PC-3 (cell line): ENCODE results near the gene MYLK. TPM values are rescaled to one million over a fixed set of nuclear protein-coding genes. Genes with fewer than 3 reads are reported as not detected.
"Not testable (repeated sequence)": the region's sequence is repeated elsewhere in the genome, so short reads cannot be mapped to it uniquely, and the experiment has no call there.

Experiments
- ATAC-seq: fragments of 200-7000 bp; cut with Tn5 transposase; 2 replicates; pipeline ENCODE4 v1.9.1; 2020; ENCODE audit warnings: mild to moderate bottlenecking, moderate library complexity
- BruUV-seq: library from RNA; stranded (reverse); fragments of 400-500 nt; replicated peaks from 2 replicates; lab custom pipeline; 2021; lab: Mats Ljungman, UMichigan
- CTCF ChIA-PET: fragments of 300-600 bp; sonication (Branson Sonifier 250); formaldehyde crosslinking; loops from one replicate; lab custom pipeline; 2022; ENCODE audit warnings: antibody characterized with exemption; lab: Charles Lee
- POLR2A ChIA-PET: fragments of 300-600 bp; sonication (Branson Sonifier 250); formaldehyde crosslinking; loops from one replicate; lab custom pipeline; 2022; ENCODE audit warnings: antibody characterized with exemption; ENCODE audit not compliant: unreplicated experiment; lab: Charles Lee
- DNase-seq: peaks from one replicate; pipeline ENCODE4 v3.0.0-alpha.2; 2015
- H2AFZ ChIP-seq: fragments of 300-600 bp; sonication (generic); 2 replicates; pipeline ENCODE4 v1.6.0; 2016; ENCODE audit warnings: antibody characterized with exemption, low read length
- H3F3A ChIP-seq: fragments of 300-600 bp; sonication (generic); one replicate; pipeline ENCODE4 v1.6.0; 2017; ENCODE audit warnings: antibody characterized with exemption, low read length, control low read depth, mild to moderate bottlenecking; ENCODE audit not compliant: unreplicated experiment
- H3K27ac ChIP-seq: fragments of 300-600 bp; sonication (generic); 2 replicates; pipeline ENCODE4 v1.5.1; 2016; ENCODE audit warnings: mild to moderate bottlenecking, low read length
- H3K27me3 ChIP-seq: fragments of 300-600 bp; sonication (generic); 2 replicates; pipeline ENCODE4 v1.6.1; 2016; ENCODE audit warnings: low read length, mixed read lengths
- H3K36me3 ChIP-seq: fragments of 300-600 bp; sonication (generic); 2 replicates; pipeline ENCODE4 v1.6.1; 2016; ENCODE audit warnings: low read depth, mixed run types, low read length, mixed read lengths
- H3K4me1 ChIP-seq: fragments of 300-600 bp; sonication (generic); 2 replicates; pipeline ENCODE4 v1.5.1; 2016; ENCODE audit warnings: low read length; ENCODE audit not compliant: insufficient read depth
- H3K4me2 ChIP-seq: fragments of 300-600 bp; sonication (generic); 2 replicates; pipeline ENCODE4 v1.6.0; 2016; ENCODE audit warnings: low read length
- H3K4me3 ChIP-seq: fragments of 300-600 bp; sonication (generic); 2 replicates; pipeline ENCODE4 v1.5.1; 2016; ENCODE audit warnings: mild to moderate bottlenecking, low read length, mixed read lengths
- H3K79me2 ChIP-seq: fragments of 300-600 bp; sonication (generic); 2 replicates; pipeline ENCODE4 v1.6.1; 2017; ENCODE audit warnings: low read length, mixed read lengths
- H3K9ac ChIP-seq: fragments of 300-600 bp; sonication (generic); 2 replicates; pipeline ENCODE4 v1.6.0; 2016; ENCODE audit warnings: mild to moderate bottlenecking, low read length
- H3K9me2 ChIP-seq: fragments of 300-600 bp; sonication (generic); replicated peaks from 2 replicates; pipeline ENCODE4 v1.6.1; 2016; ENCODE audit warnings: mixed run types, low read length, mixed read lengths
- H3K9me3 ChIP-seq: fragments of 300-600 bp; sonication (generic); 2 replicates; pipeline ENCODE4 v1.6.1; 2016; ENCODE audit warnings: low read length, mixed read lengths
- H4K20me1 ChIP-seq: fragments of 300-600 bp; sonication (generic); 2 replicates; pipeline ENCODE4 v1.6.1; 2016; ENCODE audit warnings: low read length, mixed read lengths
- EZH2 ChIP-seq: fragments of 300-600 bp; sonication (generic); IDR thresholded peaks from one replicate; pipeline ENCODE4 v1.6.1; 2017; ENCODE audit warnings: antibody characterized with exemption, mild to moderate bottlenecking, low read length; ENCODE audit not compliant: unreplicated experiment
- EZH2phosphoT487 ChIP-seq: fragments of 300-600 bp; sonication (generic); IDR thresholded peaks from 2 replicates; pipeline ENCODE4 v1.6.1; 2018; ENCODE audit warnings: mild to moderate bottlenecking, antibody characterized with exemption, low read length, borderline replicate concordance
- intact Hi-C: fragments of 100-400 bp; cut with micrococcal nuclease; formaldehyde crosslinking; loops from 2 replicates; pipeline ENCODE4 v1.9.0; 2023
- total RNA-seq: library from RNA; depleted of rRNA; stranded (reverse); fragments of >200 nt; gene quantifications from 2 replicates; pipeline ENCODE4 v1.2.3, GENCODE V29; 2014
- TF ChIP-seq, protein P1 (sequence below): fragments of 300-600 bp; sonication (generic); conservative IDR thresholded peaks from 2 replicates; pipeline ENCODE4 v1.5.1; 2017; ENCODE audit warnings: antibody characterized with exemption, low read depth, mild to moderate bottlenecking, low read length

MYLK gene
- total RNA-seq, 1 experiment from 2014 or later = 6.9 TPM

DNA sequence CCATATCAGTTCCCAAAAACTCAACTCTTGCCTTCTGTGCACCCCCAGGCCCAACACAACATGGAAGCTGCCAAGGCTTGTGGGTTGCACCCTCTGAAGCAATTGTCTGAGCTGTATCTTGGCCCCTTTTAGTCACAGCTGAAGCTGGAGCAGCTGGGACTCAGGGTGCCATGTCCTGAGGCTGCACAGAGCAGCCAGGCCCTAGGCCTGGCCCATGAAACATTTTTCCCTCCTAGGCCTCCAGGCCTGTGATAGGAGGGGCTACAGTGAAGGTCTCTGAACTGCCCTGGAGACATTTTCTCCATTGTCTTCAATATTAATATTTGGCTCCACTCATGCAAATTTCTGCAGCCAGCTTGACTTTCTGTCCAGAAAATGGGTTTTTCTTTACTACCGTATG is 8.1 kb upstream of the MYLK start:
- Histone ChIP-seq H3K9me3 (peaks cover 19% of the 10 kb centered on the region), H4K20me1 (no peaks in the 10 kb centered on the region), H3K4me1 (no peaks in the 10 kb centered on the region), H3K27me3 (no peaks in the 10 kb centered on the region), H2AFZ (no peak overlapping the region), H3K36me3 (no peaks in the 10 kb centered on the region), H3F3A (no peaks in the 10 kb centered on the region), H3K4me2 (no peak overlapping the region), H3K79me2 (no peaks in the 10 kb centered on the region), H3K9me2 (no peaks in the 10 kb centered on the region), H3K9ac (no peak overlapping the region), H3K27ac (no peak overlapping the region), H3K4me3 (no peak overlapping the region)
- ChIA-PET POLR2A (no interaction called here), CTCF (no interaction called here)
- no peak for DNase-seq
- intact Hi-C loops = no loop called here
- no peak for ATAC-seq
- no TSS peak for BruUV-seq
- TF ChIP-seq EZH2phosphoT487 (no peak), EZH2 (no peak)
- TF ChIP-seq, protein P1, sequence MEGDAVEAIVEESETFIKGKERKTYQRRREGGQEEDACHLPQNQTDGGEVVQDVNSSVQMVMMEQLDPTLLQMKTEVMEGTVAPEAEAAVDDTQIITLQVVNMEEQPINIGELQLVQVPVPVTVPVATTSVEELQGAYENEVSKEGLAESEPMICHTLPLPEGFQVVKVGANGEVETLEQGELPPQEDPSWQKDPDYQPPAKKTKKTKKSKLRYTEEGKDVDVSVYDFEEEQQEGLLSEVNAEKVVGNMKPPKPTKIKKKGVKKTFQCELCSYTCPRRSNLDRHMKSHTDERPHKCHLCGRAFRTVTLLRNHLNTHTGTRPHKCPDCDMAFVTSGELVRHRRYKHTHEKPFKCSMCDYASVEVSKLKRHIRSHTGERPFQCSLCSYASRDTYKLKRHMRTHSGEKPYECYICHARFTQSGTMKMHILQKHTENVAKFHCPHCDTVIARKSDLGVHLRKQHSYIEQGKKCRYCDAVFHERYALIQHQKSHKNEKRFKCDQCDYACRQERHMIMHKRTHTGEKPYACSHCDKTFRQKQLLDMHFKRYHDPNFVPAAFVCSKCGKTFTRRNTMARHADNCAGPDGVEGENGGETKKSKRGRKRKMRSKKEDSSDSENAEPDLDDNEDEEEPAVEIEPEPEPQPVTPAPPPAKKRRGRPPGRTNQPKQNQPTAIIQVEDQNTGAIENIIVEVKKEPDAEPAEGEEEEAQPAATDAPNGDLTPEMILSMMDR = no peak

DNA sequence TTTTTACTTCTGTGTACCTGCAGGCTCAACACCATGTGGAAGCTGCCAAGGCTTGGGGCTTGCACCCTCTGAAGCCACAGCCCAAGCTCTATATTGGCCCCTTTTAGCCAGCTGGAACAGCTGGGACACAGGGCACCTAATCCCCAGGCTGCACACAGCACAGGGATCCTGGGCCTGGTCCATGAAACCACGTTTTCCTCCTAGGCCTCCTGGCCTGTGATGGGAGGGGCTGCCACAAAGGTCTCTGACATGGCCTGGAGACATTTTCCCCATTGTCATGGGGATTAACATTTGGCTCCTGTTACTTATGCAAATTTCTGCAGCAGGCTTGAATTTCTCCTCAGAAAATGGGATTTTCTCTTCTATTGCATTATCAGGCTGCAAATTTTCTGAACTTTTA is 6.9 kb upstream of the MYLK start:
- ATAC-seq, H3K9ac ChIP-seq, H3K4me1 ChIP-seq, H3F3A ChIP-seq, intact Hi-C loops, POLR2A ChIA-PET, H3K36me3 ChIP-seq, H3K27me3 ChIP-seq, H2AFZ ChIP-seq, H3K27ac ChIP-seq, H3K4me3 ChIP-seq, H3K79me2 ChIP-seq, DNase-seq, H3K9me2 ChIP-seq, BruUV-seq, H3K4me2 ChIP-seq, H4K20me1 ChIP-seq, CTCF ChIA-PET: not testable (repeated sequence)
- peaks cover 19% of the 10 kb centered on the region for H3K9me3 ChIP-seq

DNA sequence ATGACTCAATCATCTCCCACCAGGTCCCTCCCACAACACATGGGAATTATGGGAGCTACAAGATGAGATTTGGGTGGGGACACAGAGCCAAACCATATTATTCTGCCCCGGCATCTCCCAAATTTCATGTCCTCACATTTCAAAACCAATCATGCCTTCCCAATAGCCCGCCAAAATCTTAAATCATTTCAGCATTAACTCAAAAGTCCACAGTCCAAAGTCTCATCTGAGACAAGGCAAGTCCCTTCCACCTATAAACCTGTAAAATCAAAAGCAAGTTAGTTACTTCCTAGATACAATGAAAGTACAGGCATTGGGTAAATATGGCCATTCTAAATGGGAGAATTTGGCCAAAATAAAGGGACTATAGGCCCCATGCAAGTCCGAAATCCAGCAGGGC is 6.0 kb upstream of the MYLK start:
- H4K20me1 ChIP-seq, H3K4me1 ChIP-seq, H3K79me2 ChIP-seq, BruUV-seq, H3K4me2 ChIP-seq, H3K9me2 ChIP-seq, H3K27me3 ChIP-seq, H2AFZ ChIP-seq, intact Hi-C loops, H3K4me3 ChIP-seq, H3F3A ChIP-seq, POLR2A ChIA-PET, DNase-seq, H3K9ac ChIP-seq, ATAC-seq, H3K27ac ChIP-seq, H3K36me3 ChIP-seq, CTCF ChIA-PET: not testable (repeated sequence)
- peaks cover 19% of the 10 kb centered on the region for H3K9me3 ChIP-seq

DNA sequence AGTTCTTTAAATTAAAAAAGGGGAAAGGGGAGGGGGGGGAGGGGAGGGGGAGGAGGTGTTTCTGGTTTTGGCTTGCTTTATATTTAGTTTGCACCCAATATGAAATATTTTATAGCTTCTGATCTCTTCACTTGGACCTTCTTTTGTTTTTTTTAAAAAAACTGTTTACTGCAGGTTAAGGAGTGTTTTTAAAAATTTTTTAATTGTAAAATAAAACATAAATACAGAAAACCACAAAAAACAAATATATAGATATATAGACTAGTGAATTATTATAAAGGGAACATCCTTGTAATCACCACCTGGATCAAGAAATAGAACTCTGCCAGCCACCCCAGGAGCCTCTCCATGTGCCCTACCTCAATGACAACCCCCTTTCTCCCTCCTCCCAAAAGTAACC is 861 bp upstream of the MYLK start:
- CTCF ChIA-PET = no interaction called here
- Histone ChIP-seq H2AFZ (peak overlapping the region; percentile 96; the same call in 1 of the 2 replicates), H3K27me3 (no peaks in the 10 kb centered on the region), H4K20me1 (no peaks in the 10 kb centered on the region), H3K9me3 (no peaks in the 10 kb centered on the region), H3K36me3 (no peaks in the 10 kb centered on the region), H3K9me2 (no peaks in the 10 kb centered on the region), H3K4me3 (peak overlapping the region; percentile 81; the same call in 1 of the 2 replicates), H3K9ac (no peak overlapping the region), H3K4me2 (peak overlapping the region; percentile 94), H3K79me2 (no peaks in the 10 kb centered on the region), H3F3A (no peaks in the 10 kb centered on the region), H3K27ac (no peak overlapping the region), H3K4me1 (peaks cover 8% of the 10 kb centered on the region)
- intact Hi-C loops = loop anchor here (5.0 kb wide), 2 partner anchors 128 to 153 kb away; no protein-coding TSS in a partner anchor
- DNase-seq (no peak), ATAC-seq (no peak)
- BruUV-seq = no TSS peak
- POLR2A ChIA-PET = no interaction called here
- TF ChIP-seq EZH2phosphoT487 = no peak
- no peak for TF ChIP-seq EZH2
- TF ChIP-seq, protein P1 = no peak
